ENCODE data around the gene RRBP1.

The RRBP1 gene

GRCh38 chr20:17721802-17722486 is 39.9 kb upstream of the RRBP1 start:
- no peak overlapping the region for H3K4me3 ChIP-seq (ENCODE audit: low read depth, low read length)
- H3K9me3 ChIP-seq (ENCODE audit: control insufficient read depth, insufficient read depth, low read depth, low read length), result no peaks in the 10 kb centered on the region
- H3K27me3 ChIP-seq (ENCODE audit: control insufficient read depth, insufficient read depth, low read length), result no peaks in the 10 kb centered on the region
- no peak overlapping the region for H3K9ac ChIP-seq (ENCODE audit: low read length)
- no peaks in the 10 kb centered on the region for H3K4me1 ChIP-seq (ENCODE audit: control insufficient read depth, insufficient read depth, low read length)
- H3K27ac ChIP-seq (ENCODE audit: low read depth, low read length), result no peak overlapping the region
- no peaks in the 10 kb centered on the region for H3K36me3 ChIP-seq (ENCODE audit: control insufficient read depth, insufficient read depth, low read length)

- no peak overlapping the region for H3K27ac ChIP-seq (ENCODE audit: low read depth, low read length)
These were observed 38.7 kb upstream of the RRBP1 start for GRCh38 chr20:17720755-17721154.

GRCh38 chr20:17716331-17716730 is 34.3 kb upstream of the RRBP1 start:
- no peaks in the 10 kb centered on the region for H3K27me3 ChIP-seq (ENCODE audit: control insufficient read depth, insufficient read depth, low read length)
- H3K9ac ChIP-seq (ENCODE audit: low read length), result no peak overlapping the region
- H3K27ac ChIP-seq (ENCODE audit: low read depth, low read length), result no peak overlapping the region
- no peaks in the 10 kb centered on the region for H3K36me3 ChIP-seq (ENCODE audit: control insufficient read depth, insufficient read depth, low read length)
- H3K9me3 ChIP-seq (ENCODE audit: control insufficient read depth, insufficient read depth, low read depth, low read length), result no peaks in the 10 kb centered on the region
- H3K4me1 ChIP-seq (ENCODE audit: control insufficient read depth, insufficient read depth, low read length), result peaks cover 5% of the 10 kb centered on the region
- no peak overlapping the region for H3K4me3 ChIP-seq (ENCODE audit: low read depth, low read length)

More at GRCh38 chr20:17720755-17721154, 38.7 kb upstream of the RRBP1 start:
- no peaks in the 10 kb centered on the region for H3K27me3 ChIP-seq (ENCODE audit: control insufficient read depth, insufficient read depth, low read length)
- H3K36me3 ChIP-seq (ENCODE audit: control insufficient read depth, insufficient read depth, low read length), result no peaks in the 10 kb centered on the region
- H3K9me3 ChIP-seq (ENCODE audit: control insufficient read depth, insufficient read depth, low read depth, low read length), result no peaks in the 10 kb centered on the region
- no peak overlapping the region for H3K4me3 ChIP-seq (ENCODE audit: low read depth, low read length)
- H3K9ac ChIP-seq (ENCODE audit: low read length), result no peak overlapping the region
- H3K4me1 ChIP-seq (ENCODE audit: control insufficient read depth, insufficient read depth, low read length), result no peaks in the 10 kb centered on the region

GRCh38 chr20:17715075-17715474 is 33.0 kb upstream of the RRBP1 start:
- Histone ChIP-seq H3K9ac (ENCODE audit: low read length) (no peak overlapping the region), H3K27ac (ENCODE audit: low read depth, low read length) (no peak overlapping the region), H3K4me1 (ENCODE audit: control insufficient read depth, insufficient read depth, low read length) (peaks cover 17% of the 10 kb centered on the region), H3K4me3 (ENCODE audit: low read depth, low read length) (no peak overlapping the region), H3K36me3 (ENCODE audit: control insufficient read depth, insufficient read depth, low read length) (no peaks in the 10 kb centered on the region), H3K9me3 (ENCODE audit: control insufficient read depth, insufficient read depth, low read depth, low read length) (no peaks in the 10 kb centered on the region), H3K27me3 (ENCODE audit: control insufficient read depth, insufficient read depth, low read length) (no peaks in the 10 kb centered on the region)

GRCh38 chr20:17714597-17714996 is 32.6 kb upstream of the RRBP1 start:
- H3K4me1 ChIP-seq (ENCODE audit: control insufficient read depth, insufficient read depth, low read length), result peaks cover 22% of the 10 kb centered on the region

GRCh38 chr20:17712708-17713107 is 30.7 kb upstream of the RRBP1 start:
- H3K36me3 ChIP-seq (ENCODE audit: control insufficient read depth, insufficient read depth, low read length), result no peaks in the 10 kb centered on the region
- no peaks in the 10 kb centered on the region for H3K9me3 ChIP-seq (ENCODE audit: control insufficient read depth, insufficient read depth, low read depth, low read length)
- peaks cover 22% of the 10 kb centered on the region for H3K4me1 ChIP-seq (ENCODE audit: control insufficient read depth, insufficient read depth, low read length)
- no peaks in the 10 kb centered on the region for H3K27me3 ChIP-seq (ENCODE audit: control insufficient read depth, insufficient read depth, low read length)
- H3K9ac ChIP-seq (ENCODE audit: low read length), result no peak overlapping the region
- H3K4me3 ChIP-seq (ENCODE audit: low read depth, low read length), result no peak overlapping the region
- no peak overlapping the region for H3K27ac ChIP-seq (ENCODE audit: low read depth, low read length)

More at GRCh38 chr20:17714597-17714996, 32.6 kb upstream of the RRBP1 start:
- Histone ChIP-seq H3K27me3 (ENCODE audit: control insufficient read depth, insufficient read depth, low read length) (no peaks in the 10 kb centered on the region), H3K9me3 (ENCODE audit: control insufficient read depth, insufficient read depth, low read depth, low read length) (no peaks in the 10 kb centered on the region), H3K4me3 (ENCODE audit: low read depth, low read length) (no peak overlapping the region), H3K27ac (ENCODE audit: low read depth, low read length) (no peak overlapping the region), H3K9ac (ENCODE audit: low read length) (no peak overlapping the region), H3K36me3 (ENCODE audit: control insufficient read depth, insufficient read depth, low read length) (no peaks in the 10 kb centered on the region)

- H3K36me3 ChIP-seq (ENCODE audit: control insufficient read depth, insufficient read depth, low read length), result no peaks in the 10 kb centered on the region
- H3K9me3 ChIP-seq (ENCODE audit: control insufficient read depth, insufficient read depth, low read depth, low read length), result no peaks in the 10 kb centered on the region
- no peaks in the 10 kb centered on the region for H3K27me3 ChIP-seq (ENCODE audit: control insufficient read depth, insufficient read depth, low read length)
- H3K9ac ChIP-seq (ENCODE audit: low read length), result no peak overlapping the region
- H3K4me1 ChIP-seq (ENCODE audit: control insufficient read depth, insufficient read depth, low read length), result peaks cover 22% of the 10 kb centered on the region
- no peak overlapping the region for H3K27ac ChIP-seq (ENCODE audit: low read depth, low read length)
- H3K4me3 ChIP-seq (ENCODE audit: low read depth, low read length), result no peak overlapping the region
These were observed 30.2 kb upstream of the RRBP1 start for GRCh38 chr20:17712201-17712600.

GRCh38 chr20:17711267-17711627 is 29.2 kb upstream of the RRBP1 start:
- Histone ChIP-seq H3K4me3 (ENCODE audit: low read depth, low read length) (no peak overlapping the region), H3K36me3 (ENCODE audit: control insufficient read depth, insufficient read depth, low read length) (no peaks in the 10 kb centered on the region), H3K9me3 (ENCODE audit: control insufficient read depth, insufficient read depth, low read depth, low read length) (no peaks in the 10 kb centered on the region), H3K27ac (ENCODE audit: low read depth, low read length) (no peak overlapping the region), H3K27me3 (ENCODE audit: control insufficient read depth, insufficient read depth, low read length) (no peaks in the 10 kb centered on the region), H3K9ac (ENCODE audit: low read length) (no peak overlapping the region), H3K4me1 (ENCODE audit: control insufficient read depth, insufficient read depth, low read length) (peaks cover 22% of the 10 kb centered on the region)

GRCh38 chr20:17710379-17711266 is 28.6 kb upstream of the RRBP1 start:
- Histone ChIP-seq H3K27ac (ENCODE audit: low read depth, low read length) (no peak overlapping the region), H3K9me3 (ENCODE audit: control insufficient read depth, insufficient read depth, low read depth, low read length) (no peaks in the 10 kb centered on the region), H3K9ac (ENCODE audit: low read length) (no peak overlapping the region), H3K4me3 (ENCODE audit: low read depth, low read length) (no peak overlapping the region), H3K27me3 (ENCODE audit: control insufficient read depth, insufficient read depth, low read length) (no peaks in the 10 kb centered on the region), H3K4me1 (ENCODE audit: control insufficient read depth, insufficient read depth, low read length) (peaks cover 22% of the 10 kb centered on the region), H3K36me3 (ENCODE audit: control insufficient read depth, insufficient read depth, low read length) (no peaks in the 10 kb centered on the region)

- no peaks in the 10 kb centered on the region for H3K36me3 ChIP-seq (ENCODE audit: control insufficient read depth, insufficient read depth, low read length)
- H3K9me3 ChIP-seq (ENCODE audit: control insufficient read depth, insufficient read depth, low read depth, low read length), result no peaks in the 10 kb centered on the region
- no peak overlapping the region for H3K27ac ChIP-seq (ENCODE audit: low read depth, low read length)
- H3K9ac ChIP-seq (ENCODE audit: low read length), result no peak overlapping the region
- no peak overlapping the region for H3K4me3 ChIP-seq (ENCODE audit: low read depth, low read length)
- H3K4me1 ChIP-seq (ENCODE audit: control insufficient read depth, insufficient read depth, low read length), result peaks cover 22% of the 10 kb centered on the region
- H3K27me3 ChIP-seq (ENCODE audit: control insufficient read depth, insufficient read depth, low read length), result no peaks in the 10 kb centered on the region
These were observed 27.6 kb upstream of the RRBP1 start for GRCh38 chr20:17709361-17710293.

All from HUES6 (cell line).